RWPE1 (cell line): ENCODE data around the gene UPF3A.
"Not testable (repeated sequence)": the region's sequence is repeated elsewhere in the genome, so short reads cannot be mapped to it uniquely, and the experiment has no call there.

Experiments
- CTCF ChIA-PET: fragments of 350-600 bp; sonication (Branson Sonifier 250); formaldehyde crosslinking; extraction: SDS; loops from one replicate; lab custom pipeline; 2021; lab: Yijun Ruan, JAX
- POLR2A ChIA-PET: fragments of 400-600 bp; formaldehyde crosslinking; extraction: SDS; loops from one replicate; lab custom pipeline; 2020; ENCODE audit warnings: antibody characterized with exemption; ENCODE audit not compliant: low non-redundant PET; lab: Yijun Ruan, JAX
- DNase-seq: peaks from one replicate; pipeline ENCODE4 v3.0.0; 2012; ENCODE audit warnings: low spot score
- H3K27ac ChIP-seq: fragments of 450-650 bp; 2 replicates; pipeline ENCODE4 v1.5.1; 2017
- TF ChIP-seq, protein P1 (sequence below): fragments of 450-650 bp; conservative IDR thresholded peaks from 2 replicates; pipeline ENCODE4 v1.5.1; 2017; ENCODE audit warnings: low read depth, mild to moderate bottlenecking

The UPF3A gene

DNA sequence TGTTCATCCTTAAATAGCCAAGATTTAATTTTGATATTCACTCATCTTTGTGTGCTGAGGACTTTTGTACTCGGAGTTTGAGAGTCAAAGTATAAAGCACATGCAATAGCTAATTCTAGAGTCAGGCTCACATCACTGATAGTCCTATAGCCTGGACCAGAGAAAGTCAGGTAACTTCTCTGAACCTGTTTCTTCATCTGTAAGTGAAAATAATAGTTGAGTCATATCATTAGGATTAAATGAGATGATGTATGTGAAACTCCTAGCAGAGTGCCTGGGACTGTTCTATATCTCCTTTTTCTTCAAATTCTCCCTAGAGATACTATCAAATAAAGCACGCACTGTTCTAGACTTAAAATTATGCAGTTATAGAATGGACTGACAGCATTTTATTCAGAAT is 41.9 kb downstream of the UPF3A start:
- POLR2A ChIA-PET = no interaction called here

DNA sequence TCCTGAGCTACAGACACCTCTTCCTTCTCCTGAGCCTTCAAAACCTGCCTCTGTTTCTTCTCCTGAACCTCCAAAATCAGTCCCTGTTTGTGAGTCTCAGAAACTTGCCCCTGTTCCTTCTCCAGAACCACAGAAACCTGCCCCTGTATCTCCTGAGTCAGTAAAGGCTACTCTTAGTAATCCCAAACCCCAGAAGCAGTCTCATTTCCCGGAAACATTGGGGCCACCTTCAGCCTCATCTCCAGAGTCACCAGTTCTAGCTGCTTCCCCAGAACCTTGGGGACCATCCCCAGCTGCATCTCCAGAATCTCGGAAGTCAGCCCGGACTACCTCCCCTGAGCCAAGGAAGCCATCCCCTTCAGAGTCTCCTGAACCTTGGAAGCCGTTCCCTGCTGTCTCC is 42.9 kb downstream of the UPF3A start:
- no peak for DNase-seq
- 0 out of 2 replicates have a peak overlapping the region, but pooled peaks have one; percentile 0 for H3K27ac ChIP-seq
- TF ChIP-seq, protein P1, sequence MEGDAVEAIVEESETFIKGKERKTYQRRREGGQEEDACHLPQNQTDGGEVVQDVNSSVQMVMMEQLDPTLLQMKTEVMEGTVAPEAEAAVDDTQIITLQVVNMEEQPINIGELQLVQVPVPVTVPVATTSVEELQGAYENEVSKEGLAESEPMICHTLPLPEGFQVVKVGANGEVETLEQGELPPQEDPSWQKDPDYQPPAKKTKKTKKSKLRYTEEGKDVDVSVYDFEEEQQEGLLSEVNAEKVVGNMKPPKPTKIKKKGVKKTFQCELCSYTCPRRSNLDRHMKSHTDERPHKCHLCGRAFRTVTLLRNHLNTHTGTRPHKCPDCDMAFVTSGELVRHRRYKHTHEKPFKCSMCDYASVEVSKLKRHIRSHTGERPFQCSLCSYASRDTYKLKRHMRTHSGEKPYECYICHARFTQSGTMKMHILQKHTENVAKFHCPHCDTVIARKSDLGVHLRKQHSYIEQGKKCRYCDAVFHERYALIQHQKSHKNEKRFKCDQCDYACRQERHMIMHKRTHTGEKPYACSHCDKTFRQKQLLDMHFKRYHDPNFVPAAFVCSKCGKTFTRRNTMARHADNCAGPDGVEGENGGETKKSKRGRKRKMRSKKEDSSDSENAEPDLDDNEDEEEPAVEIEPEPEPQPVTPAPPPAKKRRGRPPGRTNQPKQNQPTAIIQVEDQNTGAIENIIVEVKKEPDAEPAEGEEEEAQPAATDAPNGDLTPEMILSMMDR = no peak
- CTCF ChIA-PET = interaction anchor here (0.5 to 0.6 kb wide), 2 partner anchors 16 to 17 kb away, joined by 3 to 4 read pairs; no protein-coding TSS in a partner anchor
- POLR2A ChIA-PET = no interaction called here

More for the DNA sequence above, 41.9 kb downstream of the UPF3A start:
- CTCF ChIA-PET = no interaction called here
- no peak for DNase-seq
- TF ChIP-seq, protein P1 = no peak
- H3K27ac ChIP-seq = no peak overlapping the region

DNA sequence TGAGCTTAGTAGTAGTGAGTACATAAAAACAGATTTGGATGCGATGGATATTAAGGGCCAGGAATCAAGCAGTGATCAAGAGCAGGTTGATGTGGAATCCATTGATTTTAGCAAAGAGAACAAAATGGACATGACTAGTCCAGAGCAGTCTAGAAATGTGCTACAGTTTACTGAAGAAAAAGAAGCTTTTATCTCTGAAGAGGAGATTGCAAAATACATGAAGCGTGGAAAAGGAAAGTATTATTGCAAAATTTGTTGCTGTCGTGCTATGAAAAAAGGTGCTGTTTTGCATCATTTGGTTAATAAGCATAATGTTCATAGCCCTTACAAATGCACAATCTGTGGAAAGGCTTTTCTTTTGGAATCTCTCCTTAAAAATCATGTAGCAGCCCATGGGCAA is 44.3 kb downstream of the UPF3A start:
- ChIA-PET CTCF (no interaction called here), POLR2A (no interaction called here)
- TF ChIP-seq, protein P1 = no peak
- DNase-seq = no peak
- H3K27ac ChIP-seq = no peak overlapping the region

DNA sequence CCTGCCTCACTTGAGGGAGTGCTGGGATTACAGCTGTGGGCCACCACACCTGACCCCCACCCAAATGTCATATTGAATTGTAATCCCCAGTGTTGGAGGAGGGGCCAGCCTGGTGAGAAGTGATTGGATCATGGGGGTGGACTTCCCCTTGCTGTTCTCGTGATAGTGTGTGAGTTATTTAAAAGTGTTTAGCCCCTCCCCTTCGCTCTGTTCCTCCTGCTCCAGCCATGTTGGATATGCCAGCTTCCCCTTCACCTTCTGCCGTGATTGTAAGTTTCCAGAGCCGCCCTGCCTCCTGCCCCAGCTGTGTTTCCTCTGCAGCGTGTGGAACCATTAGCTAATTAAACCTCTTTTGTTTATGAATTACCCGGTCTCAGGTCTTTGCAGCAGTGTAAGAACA is 46.6 kb downstream of the UPF3A start:
- DNase-seq = no peak
- CTCF ChIA-PET = interaction anchor here (1.0 kb wide), 1 partner anchor 10 kb away, joined by 3 read pairs; no protein-coding TSS in a partner anchor
- H3K27ac ChIP-seq = no peak overlapping the region
- POLR2A ChIA-PET = no interaction called here
- TF ChIP-seq, protein P1 = no peak

DNA sequence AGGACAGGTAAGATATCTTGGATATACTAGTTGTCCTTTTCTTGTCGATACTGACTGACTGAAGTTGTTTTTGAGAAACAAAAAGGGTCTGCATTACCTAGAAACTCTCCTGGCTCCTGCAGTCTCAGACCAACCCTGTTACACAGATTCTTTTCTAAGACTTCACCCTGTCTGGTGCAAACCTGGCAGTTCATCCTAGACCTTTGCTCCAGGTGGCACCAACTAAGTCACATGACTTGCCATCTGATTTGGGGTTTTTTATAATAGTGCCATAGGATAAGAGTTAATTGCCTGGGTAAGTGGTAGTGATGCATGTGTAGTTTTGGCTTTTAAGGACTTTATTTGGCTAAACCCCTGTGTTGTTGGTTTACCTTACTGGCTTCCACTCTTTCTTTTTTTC is 47.2 kb downstream of the UPF3A start:
- POLR2A ChIA-PET = no interaction called here
- TF ChIP-seq, protein P1 = no peak
- CTCF ChIA-PET = interaction anchor here (1.0 kb wide), 1 partner anchor 11 kb away, joined by 3 read pairs; no protein-coding TSS in a partner anchor
- DNase-seq = no peak
- H3K27ac ChIP-seq = no peak overlapping the region

DNA sequence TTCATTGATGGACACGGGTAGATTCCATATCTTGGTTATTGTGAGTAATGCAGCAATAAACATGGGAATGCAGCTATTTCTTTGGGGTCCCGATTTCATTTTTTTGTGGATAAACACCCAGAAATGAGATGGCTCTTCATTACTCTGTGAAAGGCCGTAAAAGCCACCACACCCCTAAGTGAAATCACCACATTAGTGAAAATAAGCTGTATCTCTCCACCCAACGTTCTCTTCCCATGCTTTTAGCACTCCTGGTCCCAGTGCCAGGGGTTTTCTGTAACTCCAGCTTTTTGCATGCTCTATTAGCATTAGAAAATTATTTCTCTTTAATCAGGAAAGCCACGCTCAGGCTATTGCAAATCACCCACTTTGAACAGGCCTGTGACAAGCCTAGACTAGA is 48.7 kb downstream of the UPF3A start:
- POLR2A ChIA-PET = no interaction called here

DNA sequence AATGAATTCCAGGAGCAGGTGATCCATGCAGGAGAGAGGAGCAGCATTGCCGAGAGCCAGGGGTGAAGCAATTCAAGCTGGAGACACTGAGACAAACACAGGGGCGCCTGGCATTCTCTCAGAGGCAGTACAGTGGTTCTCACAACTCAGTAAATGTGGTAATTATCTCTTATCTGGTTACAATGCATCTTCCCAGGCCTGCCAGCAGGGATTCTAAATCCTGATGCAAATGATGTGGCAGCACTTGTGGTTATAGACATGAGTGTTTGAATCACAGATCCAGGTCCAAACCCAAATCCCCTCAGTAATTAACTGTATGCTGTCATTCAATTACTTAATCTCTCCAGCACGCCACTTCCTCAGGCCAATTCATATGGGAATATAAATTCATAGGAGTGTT is 52.5 kb downstream of the UPF3A start:
- POLR2A ChIA-PET, CTCF ChIA-PET, H3K27ac ChIP-seq, DNase-seq: not testable (repeated sequence)

More for the DNA sequence above, 48.7 kb downstream of the UPF3A start:
- CTCF ChIA-PET = interaction anchor here (0.6 kb wide), 1 partner anchor 10 kb away, joined by 3 read pairs; no protein-coding TSS in a partner anchor
- no peak overlapping the region for H3K27ac ChIP-seq
- TF ChIP-seq, protein P1 = no peak
- DNase-seq = no peak
